Measurements from ENCODE around the gene KRT25. TPM values are rescaled to one million over a fixed set of nuclear protein-coding genes. Genes with fewer than 3 reads are reported as not detected.

The KRT25 gene
- total RNA-seq (ENCODE audit: insufficient read depth, low replicate concordance), result not detected

- DNase-seq (ENCODE audit: low spot score), result no peak
Measured at GRCh38 chr17:40755231-40755630, at the start of gene KRT25. KRT25 (minus strand) TSS chr17:40755331; CDS start chr17:40755271, 60 bp downstream.

- DNase-seq (ENCODE audit: low spot score), result peak; percentile 75
Measured at GRCh38 chr17:40803617-40804082, 48.5 kb upstream of the KRT25 start.

GRCh38 chr17:40801157-40801556, 46.0 kb upstream of the KRT25 start:
- no peak for DNase-seq (ENCODE audit: low spot score)

GRCh38 chr17:40800381-40800780, 45.2 kb upstream of the KRT25 start:
- no peak for DNase-seq (ENCODE audit: low spot score)

- no peak for DNase-seq (ENCODE audit: low spot score)
Measured at GRCh38 chr17:40799859-40800258, 44.7 kb upstream of the KRT25 start, which contains the start of gene KRT28. KRT28 (minus strand) TSS chr17:40799959; CDS start chr17:40799893, 66 bp downstream.

GRCh38 chr17:40796846-40797245, 41.7 kb upstream of the KRT25 start:
- no peak for DNase-seq (ENCODE audit: low spot score)

GRCh38 chr17:40795019-40795667, 40.0 kb upstream of the KRT25 start:
- DNase-seq (ENCODE audit: low spot score), result no peak

GRCh38 chr17:40794466-40794865, 39.3 kb upstream of the KRT25 start:
- no peak for DNase-seq (ENCODE audit: low spot score)

- no peak for DNase-seq (ENCODE audit: low spot score)
Measured at GRCh38 chr17:40793832-40794231, 38.7 kb upstream of the KRT25 start.

GRCh38 chr17:40791787-40792436, 36.8 kb upstream of the KRT25 start:
- DNase-seq (ENCODE audit: low spot score), result peak; percentile 74

- peak; percentile 58 for DNase-seq (ENCODE audit: low spot score)
Measured at GRCh38 chr17:40791111-40791510, 36.0 kb upstream of the KRT25 start.

GRCh38 chr17:40782450-40782849, 27.3 kb upstream of the KRT25 start, which contains the start of gene KRT27:
KRT27 (minus strand) TSS chr17:40782550; CDS start chr17:40782493, 57 bp downstream.
- DNase-seq (ENCODE audit: low spot score), result no peak

- peak; percentile 13 for DNase-seq (ENCODE audit: low spot score)
Measured at GRCh38 chr17:40779181-40779909, 24.2 kb upstream of the KRT25 start.

GRCh38 chr17:40778461-40778860, 23.3 kb upstream of the KRT25 start:
- DNase-seq (ENCODE audit: low spot score), result no peak

- DNase-seq (ENCODE audit: low spot score), result no peak
Measured at GRCh38 chr17:40777971-40778370, 22.8 kb upstream of the KRT25 start.

GRCh38 chr17:40777459-40777858, 22.3 kb upstream of the KRT25 start:
- DNase-seq (ENCODE audit: low spot score), result no peak

GRCh38 chr17:40775945-40776344, 20.8 kb upstream of the KRT25 start:
- DNase-seq (ENCODE audit: low spot score), result no peak

GRCh38 chr17:40772101-40772500, 17.0 kb upstream of the KRT25 start, which contains the start of gene KRT26:
KRT26 (minus strand) TSS chr17:40772201; CDS start chr17:40772113, 88 bp downstream.
- DNase-seq (ENCODE audit: low spot score), result no peak

- no peak for DNase-seq (ENCODE audit: low spot score)
Measured at GRCh38 chr17:40765657-40766056, 10.5 kb upstream of the KRT25 start.

- no peak for DNase-seq (ENCODE audit: low spot score)
Measured at GRCh38 chr17:40763752-40764151, 8.6 kb upstream of the KRT25 start.

GRCh38 chr17:40760105-40761016, 5.2 kb upstream of the KRT25 start:
- no peak for DNase-seq (ENCODE audit: low spot score)

All from umbilical cord (tissue), 2 donors.